GM21825 (cell line): ENCODE results near the gene NEO1.
"Not testable (repeated sequence)": the region's sequence is repeated elsewhere in the genome, so short reads cannot be mapped to it uniquely, and the experiment has no call there.

Experiments used
- ATAC-seq: cut with Tn5 transposase; IDR thresholded peaks from one replicate; pipeline ENCODE4 v1.9.1; 2021; ENCODE audit warnings: mild to moderate bottlenecking, moderate library complexity; ENCODE audit not compliant: unreplicated experiment

The NEO1 gene

DNA sequence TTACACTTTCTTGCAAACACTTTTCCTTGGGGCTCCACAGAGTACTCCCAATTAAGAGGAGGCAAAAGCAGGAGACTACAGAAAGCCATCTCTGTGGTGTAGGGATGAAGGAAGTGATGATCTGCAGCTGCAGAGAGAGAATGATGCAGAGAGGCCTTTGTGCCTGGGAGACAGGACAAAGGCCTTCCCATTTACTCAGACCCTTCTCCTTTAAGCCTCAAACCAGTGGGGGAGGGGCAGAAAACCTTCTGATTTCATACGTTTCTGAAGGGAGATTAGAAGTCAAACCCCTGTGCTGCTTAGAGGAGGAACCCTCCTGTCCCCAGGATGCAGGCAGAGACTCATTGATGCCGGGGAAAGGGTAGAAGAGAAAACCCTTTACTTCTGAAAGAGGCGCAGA is 130.8 kb downstream of the NEO1 start:
- no peak for ATAC-seq

DNA sequence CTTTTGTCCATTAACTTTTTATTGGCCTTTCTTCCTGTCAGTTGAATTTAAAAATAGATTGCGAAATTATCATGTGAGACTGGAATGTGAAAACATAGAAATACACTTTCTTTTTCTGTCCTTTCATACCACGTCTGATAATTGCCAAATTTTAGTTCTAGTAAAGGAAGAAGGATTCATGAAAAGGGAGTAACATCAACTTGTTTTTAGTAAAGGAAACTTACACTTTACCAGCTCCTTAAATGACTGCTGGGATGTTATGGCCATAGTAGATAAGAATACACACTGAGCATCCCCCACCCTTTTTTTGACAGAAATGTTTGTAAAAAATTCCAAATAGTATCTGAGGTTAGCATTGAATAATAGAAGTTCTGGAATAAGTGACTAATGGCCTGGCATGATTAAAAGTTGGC is 137.9 kb downstream of the NEO1 start:
- no peak for ATAC-seq

DNA sequence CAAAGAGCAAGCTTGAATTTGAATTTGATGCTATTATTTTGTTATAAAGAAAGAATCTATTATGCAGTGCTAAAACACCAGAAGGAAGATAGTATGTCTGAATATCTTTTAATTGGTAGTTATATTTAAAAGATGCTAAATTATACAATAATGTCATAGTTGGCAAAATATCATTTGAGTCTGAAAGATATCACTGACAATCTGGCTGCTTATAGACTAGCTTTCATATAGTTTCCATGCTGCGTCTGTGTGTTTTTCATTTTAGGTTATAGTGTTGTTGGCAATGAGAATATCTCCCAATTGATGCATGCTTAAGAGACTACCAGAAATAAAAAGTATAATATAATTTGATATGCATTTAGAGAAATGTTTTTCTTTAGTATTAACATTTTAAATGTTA is 142.9 kb downstream of the NEO1 start:
- no peak for ATAC-seq

DNA sequence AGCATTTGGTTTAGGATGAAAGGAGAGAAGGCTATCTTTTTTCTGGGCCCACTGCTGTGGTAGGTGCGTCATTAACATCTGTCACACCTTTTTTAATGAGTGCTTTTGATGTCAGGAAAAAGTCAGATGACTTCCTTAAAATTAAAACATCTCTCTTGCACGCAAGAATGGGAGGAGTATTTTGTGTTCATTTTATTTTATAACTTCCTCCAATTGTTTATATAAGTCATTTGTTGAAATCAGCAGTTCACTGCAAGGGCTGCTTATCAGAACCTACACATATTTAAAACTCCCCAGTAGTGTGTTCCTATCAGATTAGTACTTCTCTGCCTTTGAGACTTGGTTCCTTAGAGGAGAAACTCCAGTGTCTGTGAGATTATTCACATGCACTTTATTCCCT is 143.8 kb downstream of the NEO1 start:
- no peak for ATAC-seq

DNA sequence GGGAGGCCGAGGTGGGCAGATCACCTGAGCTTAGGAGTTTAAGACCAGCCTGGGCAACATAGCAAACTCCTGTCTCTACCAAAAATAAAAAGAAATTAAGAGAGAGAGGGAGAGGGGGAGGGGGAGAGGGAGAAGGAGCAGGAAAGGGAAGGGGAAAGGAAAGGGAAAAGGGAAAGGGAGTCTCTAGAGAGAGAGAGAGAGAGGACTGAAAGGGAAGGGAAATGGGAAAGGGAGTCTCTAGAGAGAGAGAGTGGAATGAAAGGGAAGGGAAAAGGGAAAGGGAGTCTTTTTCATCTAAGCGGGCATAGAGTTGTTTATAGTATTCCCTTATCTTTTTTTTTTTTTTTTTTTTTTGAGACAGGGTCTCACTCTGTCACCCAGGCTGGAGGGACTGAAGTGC is 148.1 kb downstream of the NEO1 start:
- no peak for ATAC-seq

- no peak for ATAC-seq
Measured at GRCh38 chr15:73210630-73211029, 158.4 kb downstream of the NEO1 start.

DNA sequence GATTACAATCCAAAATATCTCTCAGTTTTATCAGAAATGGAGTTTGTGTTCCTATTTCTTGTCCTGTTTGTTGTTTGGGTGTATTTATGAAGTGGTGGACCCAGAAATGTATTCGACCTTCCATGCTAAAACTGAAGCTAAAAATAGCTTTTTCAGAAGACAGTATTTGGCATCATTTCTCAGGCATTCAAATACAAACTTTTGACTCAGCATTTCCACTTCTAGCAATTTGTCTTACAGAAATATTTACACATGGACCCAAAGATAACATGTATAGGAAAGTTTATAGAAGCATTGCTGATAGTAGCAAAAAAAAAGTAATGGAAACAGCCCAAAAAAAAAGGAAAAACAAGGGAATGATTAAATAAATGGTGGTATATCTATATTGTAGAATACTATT is 160.2 kb downstream of the NEO1 start:
- no peak for ATAC-seq

GRCh38 chr15:73221450-73221849 is 169.2 kb downstream of the NEO1 start:
- ATAC-seq: not testable (repeated sequence)

DNA sequence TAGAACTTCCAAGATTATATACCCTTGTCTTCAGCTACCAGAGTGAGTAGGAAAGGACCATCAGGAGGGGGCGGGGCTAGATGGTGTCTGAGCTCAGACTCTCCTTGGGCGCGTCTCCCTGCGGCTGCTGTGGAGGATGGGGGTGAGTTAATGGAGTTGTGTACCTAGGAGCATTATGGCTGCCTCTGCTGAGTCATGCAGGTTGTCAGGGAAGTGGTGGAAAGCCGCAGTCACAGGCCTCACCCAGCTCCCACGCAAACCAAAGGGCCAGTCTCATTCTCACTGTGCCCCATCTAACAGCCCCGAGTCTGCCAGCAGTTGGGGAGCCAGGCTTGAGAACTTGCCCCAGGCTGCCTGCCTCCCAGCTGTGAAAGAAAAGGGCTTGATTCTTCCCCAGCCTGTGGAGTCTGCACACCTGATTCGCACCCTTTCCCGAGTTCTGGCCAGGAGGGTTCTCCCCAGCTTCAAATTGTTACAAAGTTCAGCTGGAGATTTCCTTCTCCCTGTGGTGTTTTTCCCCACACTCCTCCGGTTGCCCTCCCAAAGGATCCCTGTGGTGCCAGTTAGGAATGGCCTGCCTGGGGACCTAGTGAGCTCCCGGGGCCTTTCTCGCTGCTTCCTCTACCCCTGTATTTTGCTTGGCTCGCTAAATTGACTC is 173.2 kb downstream of the NEO1 start:
- no peak for ATAC-seq

DNA sequence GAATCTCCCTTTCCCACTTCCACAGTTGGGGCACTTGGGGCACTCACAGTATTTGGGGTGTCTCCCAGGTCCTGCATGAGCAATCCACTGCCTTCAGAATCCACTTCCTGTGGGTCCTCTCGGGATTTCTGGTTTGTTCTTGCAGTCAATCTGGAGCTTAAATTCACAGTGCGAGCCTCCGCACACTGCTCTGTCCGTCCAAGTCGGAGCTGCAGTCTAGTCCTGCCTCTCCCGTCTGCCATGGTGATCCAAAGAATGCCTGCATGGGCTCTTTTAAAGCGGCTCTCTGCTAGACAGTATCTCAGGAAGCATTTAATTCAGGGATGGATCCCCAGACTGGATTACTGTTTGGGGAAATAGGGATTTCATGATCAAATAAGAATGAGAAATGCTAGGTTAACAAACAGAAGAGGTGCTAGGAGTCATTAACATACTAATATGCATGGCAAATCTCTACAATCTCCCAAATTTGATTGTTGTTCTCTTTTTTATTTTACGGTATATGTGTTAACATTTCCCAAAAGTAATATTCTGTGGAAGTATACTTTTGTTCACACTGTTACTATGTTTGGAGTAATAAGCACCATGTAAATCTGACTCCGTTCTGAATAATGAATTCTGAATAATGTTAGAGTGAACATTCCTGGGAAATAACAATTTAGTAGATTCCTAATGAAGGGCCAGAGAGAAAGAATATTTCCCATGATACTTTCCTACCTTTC is 174.0 kb downstream of the NEO1 start:
- ATAC-seq: no peak

GRCh38 chr15:73227433-73228056 is 175.3 kb downstream of the NEO1 start:
- no peak for ATAC-seq

- no peak for ATAC-seq
Measured at GRCh38 chr15:73228128-73228646, 175.9 kb downstream of the NEO1 start.

DNA sequence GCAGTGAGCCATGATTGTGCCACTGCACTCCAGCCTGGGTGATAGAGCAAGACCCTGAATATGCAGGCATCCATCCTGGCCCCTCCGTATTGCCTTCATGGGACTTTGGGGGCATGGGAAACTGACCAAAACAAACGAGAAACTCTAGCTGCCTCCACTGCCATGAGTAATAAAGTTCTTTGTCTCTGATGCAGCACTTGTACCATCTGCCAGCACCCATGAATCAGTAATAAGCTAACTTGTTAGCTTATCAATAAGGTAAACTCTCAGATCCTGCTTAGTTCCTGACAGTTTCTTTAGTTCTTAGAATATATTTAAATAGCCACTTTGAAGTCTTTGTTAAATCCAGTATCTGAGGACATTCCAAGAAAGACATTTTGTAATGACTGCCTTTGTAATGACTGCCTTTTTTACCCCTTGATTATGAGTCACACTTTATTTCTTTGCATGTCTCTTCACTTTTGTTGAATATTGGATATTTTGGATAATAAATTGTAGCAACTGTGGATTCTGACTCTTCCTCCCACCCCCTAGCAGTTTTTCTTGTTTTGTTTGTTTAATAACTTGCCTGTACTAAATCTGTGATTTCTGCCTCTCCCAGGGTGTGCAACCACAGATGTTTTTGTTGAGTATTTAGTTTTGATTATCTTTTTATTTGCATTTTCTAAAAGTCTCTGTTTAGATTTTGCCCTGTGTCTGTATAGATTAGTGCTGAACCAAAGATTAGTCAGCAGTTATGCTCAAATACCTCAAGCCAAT is 179.6 kb downstream of the NEO1 start:
- ATAC-seq: no peak

DNA sequence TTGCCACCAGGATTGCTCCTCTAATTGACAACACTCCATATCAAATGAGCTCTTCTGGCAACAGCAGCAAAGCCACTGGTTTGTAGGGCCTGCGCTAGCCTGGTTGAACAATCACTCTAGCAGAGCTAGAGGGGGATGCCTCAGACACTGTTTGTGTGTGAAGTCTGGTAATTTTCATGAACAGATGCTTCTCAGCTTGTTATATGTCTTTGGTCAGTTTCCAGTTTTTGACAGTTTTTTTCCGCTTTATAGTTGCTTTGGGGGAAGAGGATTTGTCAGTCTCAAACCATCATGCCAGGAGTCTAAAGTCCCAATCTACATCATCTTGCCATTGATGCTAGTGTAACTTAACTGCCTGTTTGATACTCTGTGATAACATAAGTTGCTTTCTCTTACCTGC is 180.5 kb downstream of the NEO1 start:
- no peak for ATAC-seq

DNA sequence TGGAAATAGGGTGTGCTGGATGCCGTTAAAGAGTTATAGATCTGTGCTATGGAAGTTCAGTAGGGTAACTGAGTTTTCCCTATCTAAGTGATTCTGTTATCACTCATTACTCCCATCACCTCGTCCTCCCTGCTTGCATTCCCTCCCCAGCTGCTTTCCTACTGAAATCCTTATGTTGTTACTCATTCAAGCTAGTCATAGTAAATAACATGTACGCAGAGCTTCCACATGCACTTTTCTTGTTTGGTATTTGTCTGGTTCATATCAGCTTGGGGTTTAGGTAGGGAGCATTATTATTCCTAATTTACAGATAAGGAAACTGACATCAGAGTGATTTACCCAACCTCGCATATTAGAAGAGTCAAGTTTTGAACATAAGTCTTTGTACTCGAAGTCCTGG is 181.4 kb downstream of the NEO1 start:
- no peak for ATAC-seq

DNA sequence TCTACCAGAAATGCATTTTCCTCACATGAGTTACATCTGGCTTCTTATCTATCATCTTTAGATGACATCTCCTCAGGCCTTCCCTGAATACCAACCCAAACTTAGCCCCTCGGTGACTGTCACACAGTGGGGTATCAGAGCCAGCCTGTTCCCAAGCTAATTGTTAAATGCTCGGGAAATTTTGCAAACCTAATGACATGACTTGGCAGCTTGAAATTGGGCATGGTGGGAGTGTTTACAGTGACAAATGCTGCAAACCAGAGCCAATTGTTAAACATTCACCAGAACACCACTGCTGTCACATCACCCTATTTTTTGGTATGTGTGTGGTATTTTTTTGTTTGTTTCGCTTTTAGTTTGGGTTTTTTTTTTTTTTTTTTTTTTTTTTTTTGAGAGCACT is 185.6 kb downstream of the NEO1 start:
- ATAC-seq: no peak

DNA sequence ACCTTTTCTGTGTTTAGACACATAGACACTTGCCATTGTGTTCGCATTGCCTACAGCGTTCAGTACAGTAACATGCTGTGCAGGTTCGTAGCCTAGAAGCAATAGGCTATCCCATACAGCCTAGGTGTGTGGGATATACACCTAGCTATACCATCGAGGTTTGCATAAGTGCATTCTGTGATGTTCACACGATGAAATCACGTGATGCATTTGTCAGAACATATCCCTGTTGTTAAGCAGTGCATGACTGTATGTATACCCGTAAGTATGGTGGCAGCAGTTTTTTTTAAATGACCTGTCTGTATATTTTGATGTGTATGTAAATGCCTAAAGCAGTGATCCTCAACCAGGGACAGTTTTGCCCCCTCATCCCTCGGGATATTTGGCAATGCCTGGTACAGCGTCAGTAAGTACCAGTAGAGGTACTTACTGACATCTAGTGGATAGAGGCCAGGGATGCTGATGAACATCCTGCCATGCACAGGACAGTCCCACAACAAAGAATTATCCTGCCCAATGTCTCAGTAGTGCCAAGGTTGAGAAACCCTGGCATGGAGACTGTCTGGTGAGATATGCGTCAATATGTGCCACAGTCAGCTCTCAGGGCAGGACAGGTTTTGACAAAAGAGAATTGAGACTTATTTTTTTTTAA is 187.4 kb downstream of the NEO1 start:
- ATAC-seq: no peak

- ATAC-seq: no peak
Measured at GRCh38 chr15:73240866-73241499, 188.7 kb downstream of the NEO1 start.

DNA sequence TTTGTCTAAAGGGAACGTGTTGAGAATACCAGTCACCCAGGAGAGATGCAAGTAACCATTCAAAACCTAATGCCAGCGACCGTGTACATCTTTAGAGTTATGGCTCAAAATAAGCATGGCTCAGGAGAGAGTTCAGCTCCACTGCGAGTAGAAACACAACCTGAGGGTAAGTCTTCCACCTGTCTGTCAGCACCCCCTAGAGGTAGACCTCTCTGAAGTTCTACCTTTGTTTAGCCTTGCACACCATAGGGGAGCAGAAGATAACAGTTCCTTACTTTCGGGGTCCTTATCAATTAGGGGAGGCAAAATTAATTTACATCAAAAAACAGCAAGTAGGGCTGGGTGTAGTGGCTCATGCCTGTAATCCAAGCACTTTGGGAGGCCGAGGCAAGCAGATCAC is 192.1 kb downstream of the NEO1 start:
- no peak for ATAC-seq

GRCh38 chr15:73246439-73246838 is 194.2 kb downstream of the NEO1 start:
- ATAC-seq: no peak
